Measurements from ENCODE around the gene SLC23A3. TPM values are rescaled to one million over a fixed set of nuclear protein-coding genes. Genes with fewer than 3 reads are reported as not detected.

SLC23A3 gene
- total and polyA plus RNA-seq, 9 of the 15 experiments (the other 6 are each of a cell fraction or from before 2014, with no cell fraction given) = 0.06 to 0.64 (median 0.16) TPM

DNA sequence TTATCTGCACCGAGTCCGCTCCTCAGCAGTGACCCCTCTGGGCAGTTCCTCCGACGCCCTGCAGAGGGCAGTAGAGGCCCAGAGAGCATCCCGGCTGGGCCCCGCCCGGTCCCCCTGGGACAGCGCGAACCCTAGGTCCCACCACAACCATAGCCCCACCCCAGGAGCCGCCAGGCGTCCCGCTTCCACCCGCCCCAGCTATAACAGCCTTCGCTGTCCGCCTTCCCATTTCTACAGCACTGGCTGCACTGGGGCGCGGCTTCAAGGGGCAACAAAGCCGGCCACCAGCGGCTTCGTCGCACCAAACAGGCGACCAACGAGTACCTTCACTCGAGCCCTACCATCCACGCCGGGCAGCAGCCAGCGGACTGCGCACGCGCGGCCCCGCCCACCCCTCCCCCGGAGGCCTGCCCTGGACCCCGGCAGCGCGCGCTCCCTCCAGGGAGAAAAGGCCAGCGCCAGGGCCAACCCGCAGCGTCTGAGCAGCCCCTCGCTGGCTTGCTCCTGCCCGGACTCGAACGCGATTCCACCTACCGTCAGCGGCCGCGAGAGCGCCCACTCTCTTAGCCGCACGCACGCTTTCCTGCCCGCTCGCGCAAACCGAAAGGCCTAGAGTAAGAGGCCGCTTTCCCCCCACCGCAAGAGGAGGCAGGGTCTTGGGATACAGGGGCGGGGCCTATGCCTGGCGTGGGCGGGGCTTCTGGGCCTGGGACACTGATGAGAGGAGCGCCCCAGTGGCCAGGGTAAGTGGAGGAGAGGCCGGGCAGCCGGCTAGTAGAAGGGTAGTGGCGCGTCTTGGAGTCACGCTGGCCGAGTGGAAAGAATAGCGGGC lies 9.4 kb downstream of the SLC23A3 start, which contains the start of gene NHEJ1 (continued):
- 0 out of 4 replicates have a peak, but pooled peaks of 1 of the 2 experiments have one; percentile 38 for TF ChIP-seq RCOR1 (IDR thresholded peaks at IDR 0.05; ENCODE audit: borderline replicate concordance in 1 of 2, low read depth in 2 of 2, low read length in 2 of 2)
- TF ChIP-seq TSC22D4 (tag; IDR thresholded peaks at IDR 0.05) = no peak
- TF ChIP-seq, protein P1, sequence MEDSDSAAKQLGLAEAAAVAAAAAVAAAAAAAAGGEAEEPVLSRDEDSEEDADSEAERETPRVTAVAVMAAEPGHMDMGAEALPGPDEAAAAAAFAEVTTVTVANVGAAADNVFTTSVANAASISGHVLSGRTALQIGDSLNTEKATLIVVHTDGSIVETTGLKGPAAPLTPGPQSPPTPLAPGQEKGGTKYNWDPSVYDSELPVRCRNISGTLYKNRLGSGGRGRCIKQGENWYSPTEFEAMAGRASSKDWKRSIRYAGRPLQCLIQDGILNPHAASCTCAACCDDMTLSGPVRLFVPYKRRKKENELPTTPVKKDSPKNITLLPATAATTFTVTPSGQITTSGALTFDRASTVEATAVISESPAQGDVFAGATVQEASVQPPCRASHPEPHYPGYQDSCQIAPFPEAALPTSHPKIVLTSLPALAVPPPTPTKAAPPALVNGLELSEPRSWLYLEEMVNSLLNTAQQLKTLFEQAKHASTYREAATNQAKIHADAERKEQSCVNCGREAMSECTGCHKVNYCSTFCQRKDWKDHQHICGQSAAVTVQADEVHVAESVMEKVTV (CRISPR knock-in tag; IDR thresholded peaks at IDR 0.05) = peak; percentile 72
- TF ChIP-seq, protein P2, sequence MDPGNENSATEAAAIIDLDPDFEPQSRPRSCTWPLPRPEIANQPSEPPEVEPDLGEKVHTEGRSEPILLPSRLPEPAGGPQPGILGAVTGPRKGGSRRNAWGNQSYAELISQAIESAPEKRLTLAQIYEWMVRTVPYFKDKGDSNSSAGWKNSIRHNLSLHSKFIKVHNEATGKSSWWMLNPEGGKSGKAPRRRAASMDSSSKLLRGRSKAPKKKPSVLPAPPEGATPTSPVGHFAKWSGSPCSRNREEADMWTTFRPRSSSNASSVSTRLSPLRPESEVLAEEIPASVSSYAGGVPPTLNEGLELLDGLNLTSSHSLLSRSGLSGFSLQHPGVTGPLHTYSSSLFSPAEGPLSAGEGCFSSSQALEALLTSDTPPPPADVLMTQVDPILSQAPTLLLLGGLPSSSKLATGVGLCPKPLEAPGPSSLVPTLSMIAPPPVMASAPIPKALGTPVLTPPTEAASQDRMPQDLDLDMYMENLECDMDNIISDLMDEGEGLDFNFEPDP (CRISPR knock-in tag; IDR thresholded peaks at IDR 0.05) = no peak
- no peak for TF ChIP-seq SNRNP70 (optimal IDR thresholded peaks at IDR 0.05; ENCODE audit: low read depth, low read length)
- TF ChIP-seq, protein P3, sequence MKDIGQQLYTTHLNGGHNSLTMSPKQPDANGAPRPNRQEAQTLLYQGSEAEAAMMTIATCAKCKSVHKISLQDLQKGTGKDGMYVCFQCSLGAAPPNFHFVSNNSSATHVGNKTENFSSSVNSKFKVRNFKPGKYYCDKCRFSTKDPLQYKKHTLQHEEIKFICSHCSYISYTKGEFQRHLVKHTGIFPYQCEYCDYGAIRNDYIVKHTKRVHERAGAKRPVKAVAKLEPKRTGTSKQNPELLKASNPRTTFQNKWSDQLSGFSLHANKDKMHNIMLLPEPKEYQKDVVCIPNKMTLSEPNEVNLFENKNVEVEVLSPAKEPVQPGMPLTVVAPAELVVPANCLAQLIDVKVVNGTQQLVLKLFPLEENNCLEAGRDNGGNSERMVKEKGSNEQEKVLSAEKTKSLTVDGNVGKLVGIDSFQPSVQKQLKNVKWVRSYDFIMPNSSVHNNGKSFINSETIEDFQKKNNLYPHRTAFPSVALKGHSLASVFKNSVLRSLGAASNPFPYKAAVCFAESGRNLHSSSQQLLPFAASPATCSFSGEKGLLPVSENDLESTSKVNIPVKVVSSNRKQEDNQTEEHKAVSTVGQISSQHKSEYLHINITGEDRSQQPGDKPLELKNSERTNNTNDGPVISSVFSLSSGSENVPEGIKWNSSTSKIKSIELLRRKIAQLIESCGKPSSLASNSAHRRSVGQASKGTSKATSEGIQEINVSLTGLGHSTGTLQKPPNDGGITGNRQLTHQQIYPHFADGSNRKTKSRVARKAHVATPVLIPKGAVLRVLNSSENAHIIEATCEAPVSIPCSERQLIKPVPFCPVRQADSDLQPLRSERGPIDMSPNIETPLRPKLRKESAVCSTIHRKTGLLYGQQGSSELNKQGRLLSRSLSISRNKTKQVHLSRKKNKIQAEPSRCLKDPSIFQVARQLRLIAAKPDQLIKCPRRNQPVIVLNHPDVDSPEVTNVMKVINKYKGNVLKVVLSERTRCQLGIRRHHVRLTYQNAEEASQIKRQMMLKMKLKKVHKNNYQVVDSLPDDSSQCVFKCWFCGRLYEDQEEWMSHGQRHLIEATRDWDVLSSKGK (CRISPR knock-in tag; IDR thresholded peaks at IDR 0.05) = no peak
- peak; percentile 86 for TF ChIP-seq SUPT5H (IDR thresholded peaks at IDR 0.05)
- no peak for TF ChIP-seq ILK (tag; IDR thresholded peaks at IDR 0.05; ENCODE audit: borderline replicate concordance, low read depth)
- no peak for TF ChIP-seq OTX1 (CRISPR knock-in tag; IDR thresholded peaks at IDR 0.05)
- 0 out of 2 replicates have a peak, but pooled peaks have one; percentile 34 for TF ChIP-seq FOXP1 (CRISPR knock-in tag; IDR thresholded peaks at IDR 0.05)
- TF ChIP-seq, protein P4, sequence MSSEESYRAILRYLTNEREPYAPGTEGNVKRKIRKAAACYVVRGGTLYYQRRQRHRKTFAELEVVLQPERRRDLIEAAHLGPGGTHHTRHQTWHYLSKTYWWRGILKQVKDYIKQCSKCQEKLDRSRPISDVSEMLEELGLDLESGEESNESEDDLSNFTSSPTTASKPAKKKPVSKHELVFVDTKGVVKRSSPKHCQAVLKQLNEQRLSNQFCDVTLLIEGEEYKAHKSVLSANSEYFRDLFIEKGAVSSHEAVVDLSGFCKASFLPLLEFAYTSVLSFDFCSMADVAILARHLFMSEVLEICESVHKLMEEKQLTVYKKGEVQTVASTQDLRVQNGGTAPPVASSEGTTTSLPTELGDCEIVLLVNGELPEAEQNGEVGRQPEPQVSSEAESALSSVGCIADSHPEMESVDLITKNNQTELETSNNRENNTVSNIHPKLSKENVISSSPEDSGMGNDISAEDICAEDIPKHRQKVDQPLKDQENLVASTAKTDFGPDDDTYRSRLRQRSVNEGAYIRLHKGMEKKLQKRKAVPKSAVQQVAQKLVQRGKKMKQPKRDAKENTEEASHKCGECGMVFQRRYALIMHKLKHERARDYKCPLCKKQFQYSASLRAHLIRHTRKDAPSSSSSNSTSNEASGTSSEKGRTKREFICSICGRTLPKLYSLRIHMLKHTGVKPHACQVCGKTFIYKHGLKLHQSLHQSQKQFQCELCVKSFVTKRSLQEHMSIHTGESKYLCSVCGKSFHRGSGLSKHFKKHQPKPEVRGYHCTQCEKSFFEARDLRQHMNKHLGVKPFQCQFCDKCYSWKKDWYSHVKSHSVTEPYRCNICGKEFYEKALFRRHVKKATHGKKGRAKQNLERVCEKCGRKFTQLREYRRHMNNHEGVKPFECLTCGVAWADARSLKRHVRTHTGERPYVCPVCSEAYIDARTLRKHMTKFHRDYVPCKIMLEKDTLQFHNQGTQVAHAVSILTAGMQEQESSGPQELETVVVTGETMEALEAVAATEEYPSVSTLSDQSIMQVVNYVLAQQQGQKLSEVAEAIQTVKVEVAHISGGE (CRISPR knock-in tag; IDR thresholded peaks at IDR 0.05) = no peak
- TF ChIP-seq RAD21 (CRISPR knock-in tag; conservative IDR thresholded peaks at IDR 0.05 in 1 of 2, IDR thresholded peaks at IDR 0.05 in 1 of 2) = peak; percentile 71 to 81
- TF ChIP-seq, protein P5, sequence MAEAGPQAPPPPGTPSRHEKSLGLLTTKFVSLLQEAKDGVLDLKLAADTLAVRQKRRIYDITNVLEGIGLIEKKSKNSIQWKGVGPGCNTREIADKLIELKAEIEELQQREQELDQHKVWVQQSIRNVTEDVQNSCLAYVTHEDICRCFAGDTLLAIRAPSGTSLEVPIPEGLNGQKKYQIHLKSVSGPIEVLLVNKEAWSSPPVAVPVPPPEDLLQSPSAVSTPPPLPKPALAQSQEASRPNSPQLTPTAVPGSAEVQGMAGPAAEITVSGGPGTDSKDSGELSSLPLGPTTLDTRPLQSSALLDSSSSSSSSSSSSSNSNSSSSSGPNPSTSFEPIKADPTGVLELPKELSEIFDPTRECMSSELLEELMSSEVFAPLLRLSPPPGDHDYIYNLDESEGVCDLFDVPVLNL (CRISPR knock-in tag; IDR thresholded peaks at IDR 0.05; ENCODE audit: low read depth) = no peak
